D721Med (cell line): ENCODE results near the gene CAPN8.

ENCODE experiments used
- DNase-seq: peaks from one replicate; pipeline ENCODE4 v3.0.0; 2011; ENCODE audit warnings: low spot score; ENCODE audit not compliant: insufficient read length
- FAIRE-seq: peaks from 2 replicates; lab custom pipeline; 2011; peaks lifted over from hg19 to GRCh38; lab: Jason Lieb, UNC
- TF ChIP-seq, protein P1 (sequence below): IDR thresholded peaks from 2 replicates; pipeline ENCODE4 v1.5.1; 2012; ENCODE audit warnings: mild to moderate bottlenecking, control low read depth; ENCODE audit not compliant: insufficient read depth; ENCODE audit errors: missing control alignments

CAPN8 gene

DNA sequence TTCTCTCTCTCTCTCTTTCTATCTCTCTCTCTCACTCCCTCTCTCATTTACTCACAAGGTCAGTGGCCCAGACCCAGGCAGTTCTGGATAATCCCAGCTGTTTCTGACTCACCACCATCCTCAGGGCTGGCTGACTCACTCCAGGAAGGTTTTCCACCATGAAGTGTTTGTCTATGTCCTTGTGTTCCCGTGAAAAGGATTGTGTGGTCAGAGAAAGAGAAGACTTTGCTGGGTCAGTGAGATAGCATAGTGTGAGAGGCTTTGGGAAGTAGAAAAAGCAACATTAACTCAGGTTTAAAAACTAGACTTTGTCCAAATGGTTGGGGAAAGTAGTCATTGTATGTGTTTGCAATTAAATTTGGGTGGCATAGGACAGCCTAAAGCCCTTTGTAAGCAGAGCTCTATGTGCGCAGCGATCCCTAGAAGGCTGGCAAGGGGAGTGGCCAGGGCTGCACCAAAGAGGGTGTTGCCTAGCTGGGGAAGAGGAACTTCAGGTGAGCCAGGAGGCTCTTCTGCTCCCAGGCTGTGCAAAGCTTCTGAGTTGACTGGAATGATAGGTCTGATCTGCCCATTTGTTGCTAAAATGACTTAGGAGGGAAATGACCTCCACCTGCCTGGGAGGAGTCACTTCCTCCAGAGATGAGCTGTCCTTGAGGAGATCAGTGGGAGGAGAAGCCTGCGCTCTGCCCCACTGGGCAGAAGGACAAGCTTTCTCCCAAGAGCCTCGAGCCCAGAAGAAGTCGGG is 41.9 kb upstream of the CAPN8 start:
- FAIRE-seq (no peak), DNase-seq (no peak)

DNA sequence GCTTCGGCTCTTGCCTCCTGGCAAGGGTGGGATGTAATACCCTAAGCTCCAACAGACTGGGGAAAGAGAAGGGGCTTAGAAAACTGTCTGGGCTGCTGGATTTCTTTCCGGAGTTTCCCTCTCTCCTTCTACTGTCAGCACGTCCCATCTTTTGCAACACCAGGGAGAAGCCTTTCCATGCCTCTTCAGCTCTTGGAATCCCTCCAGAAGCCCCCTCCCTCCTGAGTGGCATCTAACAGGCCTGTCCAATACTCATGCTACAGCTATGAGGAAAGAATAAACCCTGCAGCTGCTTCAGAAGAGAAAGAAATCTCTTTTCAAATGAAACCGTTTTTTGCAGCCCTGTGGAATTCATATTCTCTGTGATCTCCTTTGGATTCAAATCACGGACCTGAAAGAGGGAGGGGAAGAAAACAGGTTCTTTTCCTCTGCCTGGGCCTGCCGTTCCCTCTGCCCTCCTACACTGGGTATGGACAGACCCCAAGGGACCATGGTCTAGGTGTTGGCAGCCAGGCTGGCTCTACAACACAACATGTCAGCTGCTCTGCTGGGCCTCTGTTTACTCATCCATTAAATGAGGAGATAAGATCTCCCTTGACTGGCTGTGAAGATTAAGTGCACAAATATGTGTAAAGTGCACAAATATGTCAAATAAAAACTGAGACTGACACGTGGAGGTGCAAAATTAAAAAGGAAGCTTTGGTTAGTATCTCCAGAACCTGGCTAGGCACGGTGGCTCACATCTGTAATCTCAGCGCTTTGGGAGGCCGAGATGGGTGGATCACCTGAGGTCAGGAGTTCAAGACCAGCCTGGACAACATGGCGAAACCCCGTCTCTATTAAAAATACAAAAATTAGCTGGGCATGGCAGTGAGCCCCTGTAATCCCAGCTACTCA is 40.8 kb upstream of the CAPN8 start:
- TF ChIP-seq, protein P1, sequence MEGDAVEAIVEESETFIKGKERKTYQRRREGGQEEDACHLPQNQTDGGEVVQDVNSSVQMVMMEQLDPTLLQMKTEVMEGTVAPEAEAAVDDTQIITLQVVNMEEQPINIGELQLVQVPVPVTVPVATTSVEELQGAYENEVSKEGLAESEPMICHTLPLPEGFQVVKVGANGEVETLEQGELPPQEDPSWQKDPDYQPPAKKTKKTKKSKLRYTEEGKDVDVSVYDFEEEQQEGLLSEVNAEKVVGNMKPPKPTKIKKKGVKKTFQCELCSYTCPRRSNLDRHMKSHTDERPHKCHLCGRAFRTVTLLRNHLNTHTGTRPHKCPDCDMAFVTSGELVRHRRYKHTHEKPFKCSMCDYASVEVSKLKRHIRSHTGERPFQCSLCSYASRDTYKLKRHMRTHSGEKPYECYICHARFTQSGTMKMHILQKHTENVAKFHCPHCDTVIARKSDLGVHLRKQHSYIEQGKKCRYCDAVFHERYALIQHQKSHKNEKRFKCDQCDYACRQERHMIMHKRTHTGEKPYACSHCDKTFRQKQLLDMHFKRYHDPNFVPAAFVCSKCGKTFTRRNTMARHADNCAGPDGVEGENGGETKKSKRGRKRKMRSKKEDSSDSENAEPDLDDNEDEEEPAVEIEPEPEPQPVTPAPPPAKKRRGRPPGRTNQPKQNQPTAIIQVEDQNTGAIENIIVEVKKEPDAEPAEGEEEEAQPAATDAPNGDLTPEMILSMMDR = no peak
- FAIRE-seq = no peak
- no peak for DNase-seq

More for the DNA sequence above, 41.9 kb upstream of the CAPN8 start:
- TF ChIP-seq, protein P1 = no peak

DNA sequence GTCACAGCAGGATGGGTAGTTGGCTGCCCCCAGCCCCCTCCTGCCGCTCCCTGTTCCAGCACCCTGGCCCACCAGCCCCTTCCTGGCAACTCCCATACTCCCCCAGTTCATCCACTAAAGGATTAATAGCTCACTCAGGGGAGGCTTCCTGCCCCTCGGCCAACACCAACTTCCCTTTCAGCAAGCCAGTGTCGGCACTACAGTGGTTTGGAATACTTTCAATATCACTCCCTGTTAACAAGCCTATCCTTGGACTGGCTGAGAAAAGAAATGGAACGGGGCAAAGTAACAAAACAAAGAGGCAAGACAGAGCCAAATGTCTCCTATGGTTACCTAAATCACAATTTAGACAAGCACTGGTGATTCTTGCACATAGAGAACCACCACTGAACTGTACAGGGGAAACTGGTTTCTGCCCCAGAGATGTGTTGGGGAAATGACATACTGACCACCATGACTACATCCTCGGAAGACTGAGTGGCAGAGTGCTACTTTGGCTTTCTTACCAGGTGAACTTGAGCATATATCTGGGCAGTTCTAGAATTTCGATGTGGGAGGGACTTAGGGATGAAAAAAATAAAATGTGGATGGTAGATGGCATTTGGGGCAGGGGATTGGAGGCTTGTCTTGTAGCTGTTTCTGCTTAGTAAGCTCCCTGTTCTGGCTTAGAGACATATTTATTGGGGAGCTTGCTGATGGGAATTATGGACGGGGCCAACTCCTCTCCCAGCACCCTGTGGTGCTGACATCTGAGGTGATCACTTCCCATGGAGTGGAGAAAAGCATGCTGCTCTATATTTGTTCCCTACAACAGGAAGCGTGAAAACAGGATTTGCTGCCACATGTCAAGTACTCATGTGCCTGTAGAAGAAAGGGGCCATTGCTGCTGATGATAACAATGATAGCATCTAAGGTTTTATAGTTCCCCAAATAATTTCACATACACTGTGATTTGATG is 39.7 kb upstream of the CAPN8 start:
- FAIRE-seq = no peak
- DNase-seq = no peak
- TF ChIP-seq, protein P1 = no peak

DNA sequence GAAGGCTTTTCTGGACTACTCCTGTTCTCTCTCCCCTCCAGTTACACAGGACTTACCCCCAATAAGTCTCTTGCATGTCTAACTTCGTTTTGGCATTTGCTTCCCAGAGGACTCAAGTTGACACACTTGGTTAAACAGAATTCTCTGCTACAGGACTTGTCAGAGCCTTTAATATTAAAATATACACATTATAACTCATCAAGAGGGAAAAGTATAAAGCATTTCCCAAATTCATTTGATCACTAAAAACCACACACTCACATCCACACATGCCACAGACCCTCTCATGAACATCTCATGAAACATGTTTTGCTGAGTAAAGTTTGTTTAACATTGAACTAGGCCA is 38.1 kb upstream of the CAPN8 start:
- TF ChIP-seq, protein P1 = no peak
- FAIRE-seq = no peak
- DNase-seq = no peak

DNA sequence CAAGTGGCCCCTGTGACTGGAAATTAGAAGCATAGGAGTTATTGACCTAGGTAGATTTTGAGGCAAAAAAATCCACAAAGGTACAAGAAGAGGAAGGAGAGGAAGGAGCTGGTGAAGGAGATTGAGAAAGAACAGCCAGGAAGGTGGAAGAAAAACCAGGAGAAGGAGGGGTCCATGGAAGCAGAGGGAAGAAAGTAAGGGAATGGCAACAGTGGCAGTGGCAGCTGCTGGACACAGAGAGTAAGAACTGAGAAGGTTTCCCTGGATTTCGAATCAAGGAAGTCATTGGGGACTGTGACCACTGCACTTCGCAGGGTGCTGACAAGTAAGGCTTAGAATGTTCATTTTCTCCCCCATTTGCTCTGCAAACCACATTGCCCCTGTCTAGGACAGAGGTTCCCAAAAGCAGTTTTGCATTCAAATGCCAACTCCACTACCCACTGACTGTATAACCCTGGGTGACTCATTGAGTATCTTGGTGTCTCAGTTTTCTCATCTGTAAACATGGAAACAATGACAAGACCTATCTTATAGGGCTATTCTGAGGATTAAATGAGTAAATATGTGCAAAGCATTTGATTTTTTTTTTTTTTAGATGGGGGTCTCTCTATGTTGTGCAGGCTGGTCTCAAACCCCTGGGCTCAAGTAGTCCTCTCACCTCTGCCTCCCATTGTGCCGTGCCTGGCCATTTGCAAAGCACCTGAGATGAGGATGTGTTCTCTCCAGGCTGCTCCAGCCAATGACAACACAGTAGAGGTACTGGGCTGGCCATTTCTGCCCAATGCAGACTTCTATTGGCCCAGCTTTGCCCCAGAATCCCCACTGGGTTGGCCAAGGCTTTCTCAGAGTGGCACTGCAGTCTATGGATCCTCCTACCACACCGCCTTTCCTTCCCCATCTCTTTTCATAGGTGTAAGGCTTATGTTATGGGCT is 37.5 kb upstream of the CAPN8 start:
- FAIRE-seq = no peak
- DNase-seq = no peak
- TF ChIP-seq, protein P1 = no peak

DNA sequence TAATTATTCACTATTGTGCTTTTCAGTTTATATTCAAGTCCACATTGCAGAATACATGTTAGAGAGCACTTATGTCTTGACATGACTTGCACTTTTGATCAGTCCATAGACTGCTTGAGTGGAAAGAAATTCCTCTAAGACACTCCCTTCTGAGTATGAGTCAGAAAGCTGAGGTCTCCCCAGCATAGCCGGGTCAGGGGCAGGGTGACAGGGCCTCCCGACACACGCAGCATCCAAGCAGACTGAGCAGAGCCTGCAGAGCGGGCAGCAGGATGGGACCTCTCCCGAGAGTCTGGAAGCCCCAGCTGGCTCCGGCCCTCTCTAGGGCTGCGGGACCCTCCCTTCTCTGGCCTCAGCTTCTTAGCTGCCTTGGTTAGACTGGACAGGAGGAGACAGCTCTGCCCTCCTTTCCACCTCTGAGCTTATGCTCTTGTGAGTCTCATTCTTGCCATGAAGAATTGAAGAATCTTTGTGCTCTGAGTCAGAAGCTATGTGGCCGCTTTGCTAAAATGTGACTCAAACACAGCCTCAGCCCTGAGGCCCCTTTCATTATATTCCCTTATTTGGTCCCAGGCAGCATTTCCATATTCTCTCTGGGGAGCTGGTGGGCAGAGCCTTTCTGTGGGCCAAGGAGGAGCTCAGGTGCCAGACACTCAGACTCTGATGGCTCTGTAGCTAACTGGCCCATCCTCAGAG is 35.6 kb upstream of the CAPN8 start:
- FAIRE-seq (no peak), DNase-seq (no peak)
- TF ChIP-seq, protein P1 = no peak
